Chondrocyte (in vitro differentiated cells): Measurements from ENCODE around the gene SCCPDH. TPM values are rescaled to one million over a fixed set of nuclear protein-coding genes. Genes with fewer than 3 reads are reported as not detected.
A peak's percentile ranks its signal among the peaks of the same experiment; 100 is the strongest.
"Not testable (repeated sequence)": the region's sequence is repeated elsewhere in the genome, so short reads cannot be mapped to it uniquely, and the experiment has no call there.

Experiments
- DNase-seq: peaks from one replicate; pipeline ENCODE4 v3.0.0; 2021; ENCODE audit warnings: mixed read lengths, low spot score
- H3K27ac Mint-ChIP-seq: one replicate; pipeline ENCODE4 v1.8.0; 2021; ENCODE audit warnings: mild to moderate bottlenecking, moderate library complexity, mixed read lengths; ENCODE audit not compliant: unreplicated experiment
- H3K27me3 Mint-ChIP-seq: 2 replicates; pipeline ENCODE4 v1.8.0; 2021; ENCODE audit warnings: low read depth, mixed read lengths
- H3K36me3 Mint-ChIP-seq: 2 replicates; pipeline ENCODE4 v1.8.0; 2021; ENCODE audit warnings: low read depth, mixed read lengths
- H3K4me1 Mint-ChIP-seq: 2 replicates; pipeline ENCODE4 v1.8.0; 2021; ENCODE audit warnings: low read depth, mild to moderate bottlenecking, mixed read lengths
- H3K4me3 Mint-ChIP-seq: one replicate; pipeline ENCODE4 v1.8.0; 2021; ENCODE audit warnings: mild to moderate bottlenecking, moderate library complexity, mixed read lengths; ENCODE audit not compliant: unreplicated experiment
- H3K9me3 Mint-ChIP-seq: 2 replicates; pipeline ENCODE4 v1.8.0; 2021; ENCODE audit warnings: low read depth, mixed read lengths
- CTCF ChIP-seq: fragments of 200-600 bp; sonication (generic); IDR thresholded peaks from 2 replicates; pipeline ENCODE4 v1.5.0; 2021; ENCODE audit warnings: antibody characterized with exemption, mild to moderate bottlenecking, moderate library complexity
- total RNA-seq: library from RNA; stranded (reverse); gene quantifications from 3 replicates; pipeline ENCODE4 v1.2.1, GENCODE V29; 2021

Gene SCCPDH
- total RNA-seq, 1 donor from 2014 or later, result 33.5 TPM

DNA sequence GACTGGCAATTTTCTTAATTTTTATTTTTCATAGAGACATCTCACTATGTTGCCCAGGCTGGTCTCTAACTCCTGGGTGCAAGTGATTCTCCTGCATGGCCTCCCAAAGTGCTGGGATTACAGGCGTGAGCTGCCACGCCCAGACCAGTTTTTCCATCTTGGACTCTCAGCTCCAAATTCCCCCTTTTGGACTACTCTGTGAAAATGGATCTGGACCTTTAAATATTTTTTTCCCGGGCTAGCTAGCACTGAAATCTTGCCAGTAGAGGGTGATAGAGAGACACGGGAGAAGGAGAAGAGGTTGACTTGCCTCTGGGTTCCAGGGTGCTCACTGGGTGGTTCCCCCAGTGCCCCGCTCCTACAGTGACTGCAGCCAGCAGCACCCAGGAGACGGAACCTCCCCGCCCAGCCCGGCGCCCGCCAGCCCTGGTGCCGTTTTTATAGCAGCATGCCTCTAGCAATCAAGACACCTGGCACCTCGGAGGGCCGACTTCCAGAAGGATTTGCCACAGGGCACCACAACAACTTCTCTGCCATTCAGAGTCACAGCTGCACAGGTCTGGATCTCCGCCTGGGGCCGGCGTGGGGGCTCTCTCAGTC is 34.7 kb upstream of the SCCPDH start:
- no peaks in the 10 kb centered on the region for H3K27me3 Mint-ChIP-seq
- TF ChIP-seq CTCF, result peak; percentile 97
- H3K4me1 Mint-ChIP-seq, result peaks cover 11% of the 10 kb centered on the region
- no peak overlapping the region for H3K27ac Mint-ChIP-seq
- H3K36me3 Mint-ChIP-seq, result no peaks in the 10 kb centered on the region
- peaks cover 7% of the 10 kb centered on the region for H3K9me3 Mint-ChIP-seq
- no peak for DNase-seq
- peak overlapping the region; percentile 66 for H3K4me3 Mint-ChIP-seq

DNA sequence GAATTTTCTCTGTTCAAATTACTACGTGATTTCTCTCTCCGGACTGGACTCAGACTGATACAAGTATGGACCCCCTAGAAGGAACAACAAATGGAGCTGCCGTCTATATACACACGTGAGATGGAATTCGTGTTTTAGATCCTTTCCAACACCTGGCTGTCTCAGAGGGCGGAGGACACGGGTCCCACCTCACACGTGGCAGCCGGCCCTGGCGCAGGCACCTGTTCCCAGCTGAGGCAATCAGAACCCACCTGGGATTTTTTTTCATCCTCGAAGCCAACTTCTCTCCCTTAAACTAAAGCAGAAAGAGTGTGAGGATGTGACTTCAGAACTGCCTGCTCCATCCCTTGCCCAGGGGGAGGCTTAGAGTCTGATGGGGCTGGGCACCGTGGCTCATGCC is 34.1 kb upstream of the SCCPDH start:
- Mint-ChIP-seq H3K9me3 (peaks cover 13% of the 10 kb centered on the region), H3K4me3 (peak overlapping the region; percentile 66), H3K4me1 (peaks cover 11% of the 10 kb centered on the region), H3K36me3 (peaks cover 3% of the 10 kb centered on the region), H3K27ac (no peak overlapping the region), H3K27me3 (no peaks in the 10 kb centered on the region)
- TF ChIP-seq CTCF, result no peak
- DNase-seq, result no peak

DNA sequence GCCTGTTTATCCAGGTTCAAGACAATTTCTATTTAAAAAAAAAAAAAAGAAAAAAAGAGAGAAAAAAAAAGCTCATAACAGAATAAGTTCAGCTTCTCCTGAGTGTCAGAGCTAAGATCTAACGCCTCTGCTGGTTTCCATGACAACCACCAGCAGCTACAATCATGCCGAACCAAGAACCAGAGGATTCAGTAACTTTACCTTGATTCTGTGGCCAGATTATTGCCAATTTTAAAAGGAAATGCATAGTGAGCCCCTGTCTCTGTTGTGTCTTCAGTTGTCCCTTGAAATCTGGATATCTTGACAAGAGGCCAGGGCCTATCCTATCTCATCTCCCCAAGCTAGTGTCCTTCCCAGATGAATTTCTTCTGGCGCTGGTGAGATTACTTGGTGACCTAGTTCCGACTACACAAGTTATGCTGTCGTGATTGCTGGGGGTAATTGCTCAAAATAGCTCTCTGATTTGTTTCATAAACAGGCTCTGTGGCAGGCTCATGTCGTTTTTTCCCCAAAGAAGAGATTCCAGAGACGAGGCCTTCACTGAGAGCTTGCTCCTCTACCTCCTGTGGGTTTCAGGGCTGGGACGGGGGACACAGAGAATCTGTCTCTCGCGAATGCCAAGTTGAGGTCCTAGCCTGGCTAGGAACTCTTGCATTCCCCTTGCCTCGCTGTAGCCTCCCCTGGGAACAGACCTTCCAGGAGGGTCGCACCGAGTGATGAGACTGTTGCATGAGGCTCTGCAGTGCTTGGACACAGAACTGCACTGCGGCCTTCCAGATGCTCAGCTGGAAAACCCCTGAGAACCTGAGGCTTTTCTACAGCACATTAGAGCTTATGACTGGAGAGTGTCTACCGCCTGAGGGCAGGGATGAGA is 32.4 kb upstream of the SCCPDH start:
- H3K27ac Mint-ChIP-seq, result no peak overlapping the region
- H3K27me3 Mint-ChIP-seq, result no peaks in the 10 kb centered on the region
- peaks cover 3% of the 10 kb centered on the region for H3K36me3 Mint-ChIP-seq
- peaks cover 15% of the 10 kb centered on the region for H3K4me1 Mint-ChIP-seq
- peaks cover 13% of the 10 kb centered on the region for H3K9me3 Mint-ChIP-seq
- no peak for DNase-seq
- TF ChIP-seq CTCF, result no peak
- H3K4me3 Mint-ChIP-seq, result no peak overlapping the region

- H3K36me3 Mint-ChIP-seq, H3K4me3 Mint-ChIP-seq, H3K27ac Mint-ChIP-seq, H3K27me3 Mint-ChIP-seq, DNase-seq: not testable (repeated sequence)
- H3K9me3 Mint-ChIP-seq, result peaks cover 13% of the 10 kb centered on the region
- peaks cover 21% of the 10 kb centered on the region for H3K4me1 Mint-ChIP-seq
Observed at GRCh38 chr1:246694213-246694895, 29.9 kb upstream of the SCCPDH start.

- no peak for DNase-seq
- Mint-ChIP-seq H3K36me3 (peaks cover 3% of the 10 kb centered on the region), H3K27me3 (no peaks in the 10 kb centered on the region), H3K4me3 (no peak overlapping the region), H3K27ac (no peak overlapping the region), H3K4me1 (peaks cover 19% of the 10 kb centered on the region), H3K9me3 (peaks cover 13% of the 10 kb centered on the region)
- TF ChIP-seq CTCF, result no peak
Observed at GRCh38 chr1:246695136-246695535, 29.1 kb upstream of the SCCPDH start.
